MM.1S (cell line): ENCODE results near the gene TDRD3.

ENCODE experiments used
- DNase-seq: peaks from one replicate; pipeline ENCODE4 v3.0.0-alpha.2; 2015
- H2AFZ ChIP-seq: fragments of 300-600 bp; sonication (generic); 2 replicates; pipeline ENCODE4 v1.6.0; 2016; ENCODE audit warnings: antibody characterized with exemption, low read length
- H3F3A ChIP-seq: fragments of 300-600 bp; sonication (generic); 2 replicates; pipeline ENCODE4 v1.6.1; 2016; ENCODE audit warnings: mild to moderate bottlenecking, antibody characterized with exemption, low read length, moderate library complexity, mixed read lengths; ENCODE audit not compliant: insufficient read depth
- H3K27ac ChIP-seq: fragments of 300-600 bp; sonication (generic); 2 replicates; pipeline ENCODE4 v1.5.1; 2016; ENCODE audit warnings: mild to moderate bottlenecking, low read length
- H3K27me3 ChIP-seq: fragments of 300-600 bp; sonication (generic); replicated peaks from 2 replicates; pipeline ENCODE4 v1.6.0; 2016; ENCODE audit warnings: low read length; ENCODE audit not compliant: insufficient read depth
- H3K36me3 ChIP-seq: fragments of 300-600 bp; sonication (generic); replicated peaks from 2 replicates; pipeline ENCODE4 v1.6.1; 2016; ENCODE audit warnings: mild to moderate bottlenecking, low read length, mixed read lengths; ENCODE audit not compliant: insufficient read depth
- H3K4me1 ChIP-seq: fragments of 300-600 bp; sonication (generic); 2 replicates; pipeline ENCODE4 v1.6.1; 2016; ENCODE audit warnings: low read length, mixed read lengths
- H3K4me2 ChIP-seq: fragments of 300-600 bp; sonication (generic); 2 replicates; pipeline ENCODE4 v1.6.0; 2016; ENCODE audit warnings: low read depth, low read length
- H3K4me3 ChIP-seq: fragments of 300-600 bp; sonication (generic); 2 replicates; pipeline ENCODE4 v1.5.1; 2016; ENCODE audit warnings: low read length, mixed read lengths
- H3K79me2 ChIP-seq: fragments of 300-600 bp; sonication (generic); 2 replicates; pipeline ENCODE4 v1.6.1; 2016; ENCODE audit warnings: mixed run types, low read length, mixed read lengths
- H3K9ac ChIP-seq: fragments of 300-600 bp; sonication (generic); 2 replicates; pipeline ENCODE4 v1.6.1; 2016; ENCODE audit warnings: low read length, mixed read lengths
- H3K9me2 ChIP-seq: fragments of 300-600 bp; sonication (generic); replicated peaks from 2 replicates; pipeline ENCODE4 v1.6.1; 2016; ENCODE audit warnings: mild to moderate bottlenecking, low read length, mixed read lengths; ENCODE audit not compliant: insufficient read depth
- H3K9me3 ChIP-seq: fragments of 300-600 bp; sonication (generic); replicated peaks from 2 replicates; pipeline ENCODE4 v1.6.1; 2016; ENCODE audit warnings: mild to moderate bottlenecking, low read length, mixed read lengths; ENCODE audit not compliant: insufficient read depth
- H4K20me1 ChIP-seq: fragments of 300-600 bp; sonication (generic); 2 replicates; pipeline ENCODE4 v1.6.1; 2016; ENCODE audit warnings: mild to moderate bottlenecking, low read length, moderate library complexity, mixed read lengths; ENCODE audit not compliant: insufficient read depth
- CTCF ChIP-seq: fragments of 300-600 bp; sonication (generic); IDR thresholded peaks from 2 replicates; pipeline ENCODE4 v1.5.1; 2016; ENCODE audit warnings: antibody characterized with exemption, low read length, mixed read lengths
- EZH2 ChIP-seq: fragments of 300-600 bp; sonication (generic); optimal IDR thresholded peaks from 2 replicates; pipeline ENCODE3; 2017; ENCODE audit warnings: low read depth, mild to moderate bottlenecking, antibody characterized with exemption, low read length, mixed read lengths
- EZH2phosphoT487 ChIP-seq: fragments of 300-600 bp; sonication (generic); IDR thresholded peaks from 2 replicates; pipeline ENCODE4 v1.6.1; 2018; ENCODE audit warnings: antibody characterized with exemption, low read length

TDRD3 gene

GRCh38 chr13:60386250-60386649 is 10.8 kb upstream of the TDRD3 start:
- Histone ChIP-seq H3K79me2 (no peaks in the 10 kb centered on the region), H3K36me3 (no peaks in the 10 kb centered on the region), H3K4me2 (no peak overlapping the region), H3K27ac (no peak overlapping the region), H4K20me1 (no peaks in the 10 kb centered on the region), H3K9me3 (no peaks in the 10 kb centered on the region), H3K27me3 (no peaks in the 10 kb centered on the region), H3F3A (no peaks in the 10 kb centered on the region), H3K4me1 (no peaks in the 10 kb centered on the region), H3K9ac (no peak overlapping the region), H3K4me3 (no peak overlapping the region), H3K9me2 (no peaks in the 10 kb centered on the region), H2AFZ (no peak overlapping the region)
- DNase-seq: no peak
- TF ChIP-seq EZH2 (no peak), EZH2phosphoT487 (no peak), CTCF (no peak)

- H3K9me3 ChIP-seq: no peaks in the 10 kb centered on the region
- H3K79me2 ChIP-seq: no peaks in the 10 kb centered on the region
- no peaks in the 10 kb centered on the region for H3K36me3 ChIP-seq
- DNase-seq: no peak
- no peak overlapping the region for H2AFZ ChIP-seq
- H3F3A ChIP-seq: no peaks in the 10 kb centered on the region
- H3K9ac ChIP-seq: no peak overlapping the region
- no peak overlapping the region for H3K4me3 ChIP-seq
- H3K4me1 ChIP-seq: no peaks in the 10 kb centered on the region
- H3K27ac ChIP-seq: no peak overlapping the region
- H3K9me2 ChIP-seq: no peaks in the 10 kb centered on the region
- H4K20me1 ChIP-seq: no peaks in the 10 kb centered on the region
- H3K27me3 ChIP-seq: no peaks in the 10 kb centered on the region
- TF ChIP-seq EZH2 (no peak), EZH2phosphoT487 (no peak), CTCF (no peak)
- no peak overlapping the region for H3K4me2 ChIP-seq
Observed at GRCh38 chr13:60392131-60392530, 4.9 kb upstream of the TDRD3 start.

GRCh38 chr13:60395971-60396782 is 843 bp upstream of the TDRD3 start:
- Histone ChIP-seq H3K27me3 (no peaks in the 10 kb centered on the region), H3K4me2 (peak overlapping the region; percentile 65), H3K79me2 (peaks cover 30% of the 10 kb centered on the region), H3F3A (0 out of 2 replicates have a peak, but pooled peaks cover 3% of the 10 kb centered on the region), H3K4me1 (no peaks in the 10 kb centered on the region), H3K9ac (peak overlapping the region; percentile 85), H4K20me1 (no peaks in the 10 kb centered on the region), H3K9me3 (no peaks in the 10 kb centered on the region), H2AFZ (peak overlapping the region; percentile 72), H3K9me2 (no peaks in the 10 kb centered on the region), H3K4me3 (peak overlapping the region; percentile 60), H3K27ac (peak overlapping the region; percentile 83), H3K36me3 (no peaks in the 10 kb centered on the region)
- no peak for TF ChIP-seq CTCF
- TF ChIP-seq EZH2phosphoT487: no peak
- no peak for TF ChIP-seq EZH2
- DNase-seq: peak; percentile 84
